Activated CD4-positive, alpha-beta T cell treated with anti-CD3 and anti-CD28 coated beads for 24 hours (primary cell): ENCODE measurements around the gene FLOT2.
A peak's percentile ranks its signal among the peaks of the same experiment; 100 is the strongest.
"Not testable (repeated sequence)": the region's sequence is repeated elsewhere in the genome, so short reads cannot be mapped to it uniquely, and the experiment has no call there.

Experiments
- DNase-seq, 2 donors: peaks; one replicate each; pipeline ENCODE4 v3.0.0-alpha.2; 2020; ENCODE audit warnings: low read depth in 2 of 2

The FLOT2 gene

DNA sequence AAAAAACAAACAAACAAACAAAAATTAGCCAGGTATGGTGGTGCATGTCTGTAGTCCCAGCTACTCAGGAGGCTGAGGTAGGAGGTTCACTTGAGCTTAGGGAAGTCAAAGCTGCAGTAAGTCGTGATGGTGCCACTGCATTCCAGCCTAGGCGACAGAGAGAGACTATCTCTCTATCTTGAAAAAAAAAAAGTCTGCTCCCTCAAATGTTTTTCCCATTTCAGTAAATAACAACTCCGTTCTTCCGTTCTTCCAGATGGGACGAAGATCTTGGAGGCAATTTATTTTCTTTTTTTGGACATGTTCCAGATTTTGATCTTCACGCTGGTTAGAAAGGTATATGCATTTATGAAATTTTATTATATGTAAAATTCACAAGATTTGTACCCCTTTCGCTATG lies 23.7 kb downstream of the FLOT2 start:
- no peak for DNase-seq

DNA sequence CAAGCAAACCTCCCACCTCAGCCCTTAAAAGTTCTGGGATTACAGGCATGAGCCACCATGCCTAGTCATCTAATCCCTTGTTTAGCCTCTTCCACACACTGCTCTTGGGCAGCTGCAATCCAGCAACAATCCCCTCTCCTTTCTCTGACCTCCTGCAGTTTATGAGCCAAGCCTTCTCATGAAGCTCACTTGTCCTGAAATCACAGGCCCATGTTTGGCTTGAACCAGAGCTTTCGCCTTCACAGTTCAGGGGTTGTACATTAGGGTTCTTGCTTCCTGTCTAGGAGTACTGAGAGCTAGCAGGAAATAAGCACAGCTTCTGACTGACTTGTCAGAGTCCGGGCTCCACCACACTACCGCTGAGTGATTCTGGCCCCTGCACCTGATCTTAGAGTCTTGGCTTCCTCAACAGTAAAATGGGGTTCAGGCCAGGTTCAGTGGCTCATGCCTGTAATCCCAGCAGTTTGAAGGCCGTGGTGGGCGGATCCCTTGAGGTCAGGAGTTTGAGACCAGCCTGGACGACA lies 26.4 kb downstream of the FLOT2 start:
- peak in 1 of 2 donors; percentile 10 for DNase-seq

GRCh38 chr17:28867276-28867675 lies 30.3 kb downstream of the FLOT2 start:
- no peak for DNase-seq

- no peak for DNase-seq
Observed at GRCh38 chr17:28865946-28866752, 31.4 kb downstream of the FLOT2 start.

DNA sequence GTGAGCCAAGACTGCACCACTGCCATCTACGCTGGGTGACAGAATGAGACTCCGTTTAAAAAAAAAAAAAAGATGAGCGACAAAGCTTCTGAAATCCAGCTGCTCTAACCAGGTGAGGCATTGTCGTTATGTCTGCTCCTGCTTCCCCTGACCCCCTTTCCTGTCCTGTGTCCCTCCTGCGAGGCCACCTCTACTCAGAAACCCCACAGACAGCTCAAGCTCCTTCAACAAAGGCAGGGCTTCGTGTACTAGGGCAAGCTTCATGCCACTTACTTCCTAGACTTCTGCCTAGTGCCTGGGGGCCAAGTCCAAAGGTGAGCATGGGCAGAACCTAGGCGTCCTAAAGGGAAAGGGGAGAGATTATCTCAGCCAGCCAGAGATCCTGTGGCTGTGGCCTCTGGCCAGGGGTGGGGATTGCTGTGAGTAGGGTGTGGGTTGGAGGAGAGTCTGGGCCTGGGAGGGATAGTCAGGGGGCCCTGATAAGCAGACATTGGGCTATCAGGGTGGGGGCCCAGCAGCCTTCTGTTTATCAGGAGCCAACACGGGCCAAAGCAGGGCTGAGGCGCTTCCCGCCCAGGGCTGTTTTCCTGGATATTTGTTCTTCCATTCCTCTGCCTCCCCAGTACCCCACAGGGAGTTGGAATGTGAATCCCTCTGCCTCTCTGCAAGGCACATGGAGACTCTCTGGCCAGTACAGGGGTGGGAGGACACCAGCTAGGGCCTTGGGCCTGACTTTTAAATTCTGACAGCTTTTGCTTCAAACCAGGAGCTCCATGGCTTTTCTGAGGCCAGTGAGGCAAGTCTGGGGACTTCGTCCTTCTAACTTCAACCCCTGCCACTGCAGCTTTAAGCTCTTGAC lies 32.3 kb downstream of the FLOT2 start:
- no peak for DNase-seq

- no peak for DNase-seq
Observed at GRCh38 chr17:28863953-28864352, 33.6 kb downstream of the FLOT2 start.

GRCh38 chr17:28862561-28862960 lies 35.0 kb downstream of the FLOT2 start:
- DNase-seq = no peak

GRCh38 chr17:28861393-28862203 lies 35.9 kb downstream of the FLOT2 start:
- DNase-seq = no peak

- no peak for DNase-seq
Observed at GRCh38 chr17:28860363-28860808, 37.1 kb downstream of the FLOT2 start.

GRCh38 chr17:28858801-28859355 lies 38.7 kb downstream of the FLOT2 start:
- DNase-seq = no peak

DNA sequence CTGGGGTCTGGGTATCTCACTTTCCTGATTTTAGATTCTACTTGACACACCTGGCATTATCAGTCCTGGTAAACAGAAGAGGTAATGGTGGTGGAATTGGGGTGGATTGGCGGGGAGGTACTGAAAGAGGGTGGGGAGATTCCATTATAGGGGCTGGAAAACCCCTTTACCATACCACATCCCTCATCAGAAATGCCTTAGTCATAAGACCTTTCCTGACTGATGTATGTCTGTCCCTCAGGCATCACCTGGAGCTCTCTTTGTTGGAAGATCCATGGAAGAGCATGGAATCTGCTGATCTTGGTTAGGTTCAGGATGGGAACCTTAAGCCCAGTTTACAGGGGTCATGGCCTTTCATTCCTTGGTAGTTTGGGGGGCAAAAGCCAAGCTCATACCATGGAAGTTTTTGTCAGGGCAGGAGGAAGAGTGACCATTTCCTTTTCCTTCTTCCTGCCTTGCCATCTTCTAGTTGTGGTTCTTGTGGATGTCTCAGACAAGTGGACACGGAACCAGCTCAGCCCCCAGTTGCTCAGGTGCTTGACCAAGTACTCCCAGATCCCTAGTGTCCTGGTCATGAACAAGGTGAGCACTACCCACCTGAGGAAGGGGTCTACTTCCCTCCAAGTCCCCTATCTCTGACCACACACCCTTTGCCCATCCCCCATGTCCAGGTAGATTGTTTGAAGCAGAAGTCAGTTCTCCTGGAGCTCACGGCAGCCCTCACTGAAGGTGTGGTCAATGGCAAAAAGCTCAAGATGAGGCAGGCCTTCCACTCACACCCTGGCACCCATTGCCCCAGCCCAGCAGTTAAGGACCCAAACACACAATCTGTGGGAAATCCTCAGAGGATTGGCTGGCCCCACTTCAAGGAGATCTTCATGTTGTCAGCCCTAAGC lies 39.4 kb downstream of the FLOT2 start:
- DNase-seq = no peak

DNA sequence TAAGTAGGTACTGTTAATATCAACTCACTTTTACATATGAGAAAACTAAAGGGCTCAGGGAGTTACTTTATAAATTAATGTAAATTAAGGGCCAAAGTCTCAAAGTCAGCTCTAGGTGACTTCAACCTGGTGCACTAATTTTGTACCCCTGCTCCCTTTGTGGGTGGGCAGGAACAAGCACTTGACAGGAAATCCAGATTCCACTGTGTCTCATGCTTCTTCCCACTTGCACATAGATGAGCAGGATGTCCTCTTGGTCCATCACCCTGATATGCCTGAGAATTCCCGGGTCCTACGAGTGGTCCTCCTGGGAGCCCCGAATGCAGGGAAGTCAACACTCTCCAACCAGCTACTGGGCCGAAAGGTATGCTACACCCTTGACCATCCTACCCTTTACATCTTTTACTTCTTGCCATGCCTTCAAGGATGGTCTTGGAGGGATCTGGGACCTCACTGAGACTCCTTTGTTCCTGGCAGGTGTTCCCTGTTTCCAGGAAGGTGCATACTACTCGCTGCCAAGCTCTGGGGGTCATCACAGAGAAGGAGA lies 41.4 kb downstream of the FLOT2 start:
- no peak for DNase-seq

- no peak for DNase-seq
Observed at GRCh38 chr17:28855336-28855679, 42.2 kb downstream of the FLOT2 start.

GRCh38 chr17:28854457-28855335 lies 42.8 kb downstream of the FLOT2 start, which contains the start of gene ERAL1:
ERAL1 (plus strand) TSS chr17:28855016; CDS start chr17:28855035, 19 bp downstream.
- DNase-seq = peak; percentile 71 to 74

DNA sequence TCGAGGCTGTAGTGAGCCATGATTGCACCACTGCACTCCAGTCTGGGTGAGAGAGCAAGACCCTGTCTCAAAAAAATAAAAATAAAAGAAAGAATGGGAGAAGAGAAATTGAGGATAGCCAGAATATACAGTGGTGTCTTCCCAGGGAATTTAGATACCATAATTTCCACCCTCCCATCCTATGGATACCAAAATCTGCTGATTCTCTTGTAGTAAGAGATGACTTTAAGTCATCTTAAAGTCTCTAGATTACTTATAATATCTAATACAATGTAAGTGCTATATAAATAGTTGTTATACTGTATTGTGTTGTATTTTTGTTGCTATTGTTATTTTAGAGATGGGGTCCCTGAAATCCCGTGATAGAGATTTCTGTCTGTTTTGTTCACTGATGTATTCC lies 44.2 kb downstream of the FLOT2 start:
- DNase-seq = no peak

- DNase-seq = no peak
Observed at GRCh38 chr17:28849281-28849680, 48.3 kb downstream of the FLOT2 start.

- peak; percentile 47 to 67 for DNase-seq
Observed at GRCh38 chr17:28848667-28849066, 48.9 kb downstream of the FLOT2 start.

DNA sequence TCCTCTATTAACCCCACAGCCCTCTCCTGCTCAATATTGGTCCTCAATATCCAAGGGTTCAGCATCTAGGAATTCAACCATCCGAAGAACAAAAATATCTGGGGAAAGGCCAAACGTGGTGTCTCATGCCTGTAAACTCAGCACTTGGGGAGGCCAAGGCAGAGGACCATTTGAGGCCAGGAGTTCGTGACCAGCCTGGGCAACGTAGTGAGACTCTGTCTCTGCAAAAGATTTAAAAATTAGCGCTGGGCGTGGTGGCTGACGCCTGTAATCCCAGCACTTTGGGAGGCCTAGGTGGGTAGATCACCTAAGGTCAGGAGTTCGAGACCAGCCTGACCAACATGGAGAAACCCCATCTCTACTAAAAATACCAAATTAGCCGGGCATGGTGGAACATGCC lies 50.8 kb downstream of the FLOT2 start:
- DNase-seq = not testable (repeated sequence)

DNA sequence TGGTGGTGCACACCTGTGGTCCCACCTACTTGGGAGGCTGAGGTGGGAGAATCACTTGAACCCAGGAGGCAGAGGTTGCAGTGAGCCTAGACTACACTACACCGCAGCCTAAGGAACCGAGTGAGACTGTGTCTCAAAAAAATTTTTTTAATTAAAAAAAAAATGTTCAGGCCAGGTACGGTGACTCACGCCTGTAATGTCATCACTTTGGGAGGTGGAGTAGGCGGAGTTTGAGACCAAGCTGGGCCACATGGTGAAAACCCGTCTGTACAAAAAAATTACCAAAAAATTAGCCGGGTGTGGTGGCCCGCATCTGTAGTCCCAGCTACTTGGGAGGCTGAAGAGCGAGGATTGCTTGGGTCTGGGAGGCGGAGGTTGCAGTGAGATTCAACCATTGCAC lies 51.3 kb downstream of the FLOT2 start:
- no peak for DNase-seq
